ENCODE results near the gene NAAA.
A peak's percentile ranks its signal among the peaks of the same experiment; 100 is the strongest.
"Not testable (repeated sequence)": the region's sequence is repeated elsewhere in the genome, so short reads cannot be mapped to it uniquely, and the experiment has no call there.

NAAA gene

GRCh38 chr4:75940692-75941253, at the start of gene NAAA:
Gene NAAA, minus strand, starts transcription at chr4:75941013. Its CDS starts 64 bp downstream, at chr4:75940949.
- DNase-seq: peak in 49 of 51 donors; percentile 7 to 80 (median 55)

- no peak for DNase-seq
Observed at GRCh38 chr4:75989846-75990528, 49.2 kb upstream of the NAAA start.

DNA sequence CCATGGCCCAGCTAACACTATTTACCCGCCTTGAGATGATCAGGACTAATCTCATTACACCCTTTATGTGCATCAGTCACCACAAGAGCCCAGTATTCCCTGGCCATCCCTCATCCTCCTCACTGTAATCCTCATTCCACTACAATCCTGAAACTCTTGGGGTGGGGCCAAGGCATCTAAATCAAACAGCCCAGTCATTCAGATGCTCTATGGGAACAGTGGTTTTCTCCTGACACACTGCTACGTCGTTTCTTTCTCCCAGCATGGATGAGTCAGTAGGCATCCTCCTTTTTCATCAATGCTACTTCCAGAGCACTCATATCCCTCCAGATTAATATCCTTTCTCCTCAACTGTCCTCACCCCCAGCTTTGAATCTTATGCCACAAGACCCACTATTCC, 44.3 kb upstream of the NAAA start:
- DNase-seq: no peak

GRCh38 chr4:75980576-75980975, 39.8 kb upstream of the NAAA start:
- DNase-seq: no peak

DNA sequence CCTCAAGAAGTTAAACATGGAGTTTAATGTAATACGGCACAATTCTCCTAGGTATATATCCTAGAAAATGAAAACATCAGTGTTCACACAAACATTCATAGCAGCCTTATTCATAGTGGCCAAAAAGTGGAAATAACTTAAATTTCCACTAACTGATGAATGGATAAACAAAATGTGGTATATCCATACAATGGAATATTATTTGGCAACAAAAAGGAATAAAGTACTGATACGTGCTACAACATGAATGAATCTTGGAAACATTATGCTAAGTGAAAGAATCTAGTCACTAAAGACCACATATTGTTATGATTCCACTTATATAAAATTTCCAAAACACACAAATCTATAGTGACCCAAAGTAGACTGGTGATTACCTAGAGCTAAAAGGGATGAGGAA, 35.4 kb upstream of the NAAA start:
- DNase-seq: no peak

DNA sequence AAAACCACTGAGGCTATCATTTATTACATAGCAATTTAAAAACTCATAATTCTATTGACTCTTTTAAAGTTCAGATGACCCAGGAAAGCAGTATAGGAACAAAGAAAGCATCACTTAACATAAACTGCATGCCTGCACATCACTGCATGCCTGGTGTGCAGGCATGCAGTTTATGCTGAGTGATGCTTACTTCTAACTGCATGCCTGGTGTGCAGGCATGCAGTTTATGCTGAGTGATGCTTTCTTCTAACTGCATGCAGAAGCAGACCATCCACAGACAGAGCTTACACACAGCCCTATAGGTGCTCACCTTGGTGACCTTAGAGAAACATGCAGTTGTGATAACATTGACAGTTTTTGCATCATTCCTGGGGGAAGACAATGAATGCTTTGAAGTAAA, 33.0 kb upstream of the NAAA start:
- no peak for DNase-seq

DNA sequence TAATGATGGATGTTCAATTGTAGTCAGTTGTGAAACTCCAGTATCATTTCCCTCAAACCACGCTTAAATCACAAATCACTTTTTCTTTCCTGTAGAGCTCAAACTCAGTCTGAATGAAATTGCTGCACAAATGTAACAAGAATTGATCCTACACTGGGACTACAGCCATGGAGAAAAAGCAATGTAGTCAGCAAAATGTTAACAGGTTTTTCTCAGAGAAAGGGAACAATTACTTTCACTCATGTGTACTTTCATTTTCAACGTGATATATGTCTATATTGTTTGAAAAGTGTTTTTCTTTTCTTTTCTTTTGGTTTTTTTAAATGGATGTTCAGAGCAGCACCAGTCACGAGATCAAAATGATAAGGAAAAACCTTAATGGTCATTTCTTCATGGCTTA, 27.3 kb upstream of the NAAA start:
- no peak for DNase-seq

DNA sequence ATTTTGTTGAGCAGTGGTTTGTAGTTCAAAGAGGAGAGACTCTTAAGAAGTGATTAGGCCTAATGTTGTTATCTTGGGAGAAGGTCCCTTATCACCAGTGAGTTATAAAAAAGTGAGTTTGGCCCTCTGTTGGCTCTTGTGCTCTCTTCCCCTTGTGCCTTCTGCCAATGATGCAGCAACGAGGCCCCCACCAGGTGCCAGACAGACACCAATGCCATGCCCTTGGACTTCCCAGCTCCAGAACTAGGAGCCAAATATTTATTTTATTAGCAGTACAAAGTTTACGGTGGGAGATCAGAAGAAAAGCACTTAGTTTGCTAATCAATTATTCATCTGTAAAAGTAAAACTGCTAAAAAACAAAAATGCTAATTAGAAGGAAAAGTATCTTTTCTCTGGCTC, 22.7 kb upstream of the NAAA start:
- DNase-seq: no peak

- not testable (repeated sequence) for DNase-seq
Observed at GRCh38 chr4:75962072-75962471, 21.3 kb upstream of the NAAA start.

DNA sequence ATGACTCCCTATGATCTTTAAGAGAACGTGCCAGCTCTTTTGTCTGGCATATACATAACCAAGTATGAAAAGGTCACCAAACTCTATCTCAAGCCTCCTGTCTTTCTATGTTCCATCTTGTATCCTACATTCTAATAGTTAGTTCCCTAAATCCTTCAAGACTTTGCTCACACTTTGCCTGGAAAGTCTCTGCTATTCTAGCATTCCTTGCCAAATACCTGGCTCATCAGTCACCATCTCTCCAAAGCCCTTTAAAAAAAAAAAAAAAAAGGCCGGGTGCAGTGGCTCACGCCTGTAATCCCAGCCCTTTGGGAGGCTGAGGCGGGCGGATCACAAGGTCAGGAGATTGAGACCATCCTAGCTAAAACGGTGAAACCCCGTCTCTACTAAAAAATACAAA, 17.7 kb upstream of the NAAA start:
- DNase-seq: not testable (repeated sequence)

DNA sequence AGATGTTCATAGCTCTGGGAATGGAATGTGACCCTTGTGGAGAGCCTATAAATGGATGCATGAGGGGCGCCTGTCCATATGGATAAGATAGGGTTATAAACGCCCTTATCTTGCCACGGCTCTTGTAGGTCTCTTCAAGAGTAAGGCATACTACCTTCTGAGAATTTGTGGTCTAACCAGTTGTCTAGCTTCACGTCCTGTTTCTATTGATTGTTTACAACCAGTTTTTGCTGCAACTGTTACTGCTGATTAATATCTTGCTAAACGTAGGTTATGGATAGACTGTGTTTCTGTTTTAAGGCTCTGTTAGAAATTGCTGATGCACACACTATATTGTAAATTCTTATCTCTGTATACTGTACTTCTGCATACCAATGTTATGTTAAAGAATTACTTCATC, 14.0 kb upstream of the NAAA start:
- DNase-seq: not testable (repeated sequence)

GRCh38 chr4:75953509-75953908, 12.7 kb upstream of the NAAA start:
- no peak for DNase-seq

- no peak for DNase-seq
Observed at GRCh38 chr4:75950213-75950815, 9.5 kb upstream of the NAAA start.

GRCh38 chr4:75948822-75949444, 8.1 kb upstream of the NAAA start:
- no peak for DNase-seq

DNA sequence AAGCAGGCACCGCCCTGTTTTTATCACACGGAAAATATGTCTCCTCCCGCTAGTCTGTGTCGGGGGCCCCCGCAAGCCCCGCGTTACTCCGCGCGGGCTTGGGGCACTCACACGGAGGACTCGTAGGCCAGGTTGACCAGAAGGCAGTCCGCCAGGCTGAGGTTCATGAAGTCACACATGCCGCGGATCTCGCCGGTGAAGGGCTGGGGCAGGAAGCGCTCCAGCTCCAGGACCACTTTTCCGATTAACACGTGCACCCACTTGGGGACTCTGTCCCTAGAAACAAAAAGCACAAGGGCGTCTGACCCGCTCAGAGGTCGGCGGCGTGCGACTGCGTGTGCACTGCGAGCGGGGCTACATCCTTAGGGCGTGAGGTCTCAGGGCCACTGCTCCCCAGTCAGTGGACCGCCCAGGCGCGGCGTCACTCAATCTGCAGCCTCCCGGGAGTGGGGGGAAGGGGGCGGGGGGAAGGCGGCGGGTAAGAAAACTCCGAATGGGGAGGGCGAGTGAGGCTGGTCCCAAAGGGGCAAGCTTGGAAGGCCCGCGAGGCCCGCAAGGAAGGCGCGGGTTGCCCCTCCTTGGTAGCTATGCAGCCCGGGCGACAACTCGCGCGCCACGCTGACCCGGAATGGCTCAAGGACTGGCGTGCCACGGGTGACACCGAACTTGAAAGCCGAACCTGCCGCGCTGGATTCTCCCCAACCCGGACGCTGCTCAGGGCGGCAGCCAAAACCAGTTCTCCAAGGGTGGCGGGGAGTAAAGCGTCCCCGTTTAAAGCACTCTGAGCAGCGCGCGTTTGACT, 722 bp downstream of the NAAA start:
- peak in 50 of 51 donors; percentile 3 to 82 (median 44) for DNase-seq

- DNase-seq: no peak
Observed at GRCh38 chr4:75935628-75936027, 5.2 kb downstream of the NAAA start.

DNA sequence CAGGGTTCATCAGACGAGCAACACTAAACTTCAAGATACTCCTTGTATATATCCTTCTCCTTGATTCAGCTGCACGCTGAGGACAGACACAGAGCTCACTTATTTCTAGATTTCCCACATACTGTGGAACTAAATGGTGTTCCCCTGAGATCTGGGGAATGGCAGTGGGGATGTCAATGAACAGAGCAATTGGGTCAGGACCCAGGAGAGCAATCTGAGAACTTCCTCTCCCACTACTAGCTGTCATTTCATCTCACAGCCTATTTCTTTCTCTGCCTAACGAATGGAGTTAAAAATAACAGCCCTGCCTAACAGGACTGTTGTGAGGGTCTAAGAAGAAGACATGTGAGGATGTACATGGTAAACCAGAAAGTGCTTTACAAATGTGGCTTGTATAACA, 10.7 kb downstream of the NAAA start:
- DNase-seq: no peak

- DNase-seq: not testable (repeated sequence)
Observed at GRCh38 chr4:75924916-75925315, 15.9 kb downstream of the NAAA start.

GRCh38 chr4:75924309-75924827, 16.4 kb downstream of the NAAA start:
- DNase-seq: no peak

DNA sequence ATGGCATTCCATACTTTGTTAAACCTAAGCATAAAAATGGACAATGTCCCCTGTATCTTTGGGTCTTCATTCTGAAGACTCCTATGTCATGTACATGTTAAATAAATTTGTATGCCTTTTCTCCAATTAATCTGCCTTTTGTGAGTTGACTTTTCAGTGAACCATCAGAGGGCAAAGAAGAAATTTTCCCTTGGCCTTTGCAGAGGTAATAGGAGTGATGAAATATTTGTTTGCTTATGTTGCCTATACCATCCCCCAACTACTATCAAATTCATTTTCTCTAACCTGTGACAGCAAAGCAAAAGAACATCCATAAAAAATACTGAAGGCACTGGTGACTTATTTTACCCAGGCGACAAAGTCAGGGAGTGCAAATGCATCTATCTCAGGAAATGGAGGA, 18.2 kb downstream of the NAAA start:
- DNase-seq: no peak

DNA sequence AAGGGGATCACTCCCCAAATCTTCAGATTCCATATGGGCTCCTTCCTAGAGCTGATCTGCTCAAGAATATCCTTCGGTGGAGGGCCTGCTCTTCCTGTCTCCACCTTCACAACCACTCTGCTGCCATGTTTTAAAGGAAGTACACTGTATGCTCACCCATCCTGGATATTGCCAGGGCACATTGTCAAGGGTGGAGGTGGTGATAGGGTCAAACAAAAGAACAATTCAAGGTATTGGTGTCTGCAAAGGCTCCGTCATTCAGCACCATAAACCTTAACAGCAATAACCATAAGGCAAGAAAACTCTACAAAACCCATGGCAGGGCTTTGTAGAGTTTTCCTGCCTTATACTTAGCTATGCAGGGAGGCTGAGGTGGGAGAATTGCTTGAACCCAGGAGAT, 18.9 kb downstream of the NAAA start:
- DNase-seq: no peak

- no peak for DNase-seq
Observed at GRCh38 chr4:75920327-75920726, 20.5 kb downstream of the NAAA start.
